Measurements from ENCODE around the gene ALX1. TPM values are rescaled to one million over a fixed set of nuclear protein-coding genes. Genes with fewer than 3 reads are reported as not detected.

The ALX1 gene
- total RNA-seq, 1 experiment from 2014 or later = not detected

DNA sequence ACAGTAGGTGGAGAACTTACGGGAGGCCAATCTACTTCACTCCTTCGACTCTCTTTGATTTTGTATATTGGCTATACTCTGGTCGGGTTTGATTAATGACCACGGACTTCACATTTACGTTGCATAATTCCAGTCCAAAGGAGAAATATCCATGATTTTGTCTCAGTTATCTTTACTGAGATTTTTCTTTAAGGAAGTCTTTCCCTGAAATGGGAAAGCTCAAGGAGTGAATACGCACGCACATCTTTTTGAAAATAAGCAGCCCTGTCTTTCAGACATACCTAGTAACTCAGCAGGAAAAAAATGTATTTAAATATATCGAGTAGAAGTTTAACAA, 5.7 kb upstream of the ALX1 start:
- Histone ChIP-seq H3K9ac (ENCODE audit: low read length) (no peak overlapping the region), H3K4me3 (ENCODE audit: low read length) (no peak overlapping the region), H3F3A (ENCODE audit: low read length, unreplicated experiment) (no peaks in the 10 kb centered on the region), H4K20me1 (ENCODE audit: low read length) (no peaks in the 10 kb centered on the region), H3K4me2 (ENCODE audit: low read length) (no peak overlapping the region), H3K9me2 (replicated peaks; ENCODE audit: low read length) (no peaks in the 10 kb centered on the region), H3K4me1 (ENCODE audit: insufficient read depth, low read length) (no peaks in the 10 kb centered on the region), H3K27me3 (ENCODE audit: low read length) (peaks cover 8% of the 10 kb centered on the region; the same call in 1 of the 2 replicates), H3K79me2 (ENCODE audit: low read length) (no peaks in the 10 kb centered on the region), H3K27ac (ENCODE audit: low read length) (no peak overlapping the region), H2AFZ (ENCODE audit: low read length) (no peak overlapping the region), H3K9me3 (ENCODE audit: low read length) (no peaks in the 10 kb centered on the region), H3K36me3 (ENCODE audit: low read depth, low read length) (no peaks in the 10 kb centered on the region)
- TF ChIP-seq, protein P1, sequence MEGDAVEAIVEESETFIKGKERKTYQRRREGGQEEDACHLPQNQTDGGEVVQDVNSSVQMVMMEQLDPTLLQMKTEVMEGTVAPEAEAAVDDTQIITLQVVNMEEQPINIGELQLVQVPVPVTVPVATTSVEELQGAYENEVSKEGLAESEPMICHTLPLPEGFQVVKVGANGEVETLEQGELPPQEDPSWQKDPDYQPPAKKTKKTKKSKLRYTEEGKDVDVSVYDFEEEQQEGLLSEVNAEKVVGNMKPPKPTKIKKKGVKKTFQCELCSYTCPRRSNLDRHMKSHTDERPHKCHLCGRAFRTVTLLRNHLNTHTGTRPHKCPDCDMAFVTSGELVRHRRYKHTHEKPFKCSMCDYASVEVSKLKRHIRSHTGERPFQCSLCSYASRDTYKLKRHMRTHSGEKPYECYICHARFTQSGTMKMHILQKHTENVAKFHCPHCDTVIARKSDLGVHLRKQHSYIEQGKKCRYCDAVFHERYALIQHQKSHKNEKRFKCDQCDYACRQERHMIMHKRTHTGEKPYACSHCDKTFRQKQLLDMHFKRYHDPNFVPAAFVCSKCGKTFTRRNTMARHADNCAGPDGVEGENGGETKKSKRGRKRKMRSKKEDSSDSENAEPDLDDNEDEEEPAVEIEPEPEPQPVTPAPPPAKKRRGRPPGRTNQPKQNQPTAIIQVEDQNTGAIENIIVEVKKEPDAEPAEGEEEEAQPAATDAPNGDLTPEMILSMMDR (conservative IDR thresholded peaks at IDR 0.05; ENCODE audit: low read depth, low read length) = no peak
- TF ChIP-seq EZH2phosphoT487 (IDR thresholded peaks at IDR 0.05; ENCODE audit: borderline replicate concordance, low read length) = no peak
- TF ChIP-seq EZH2 (IDR thresholded peaks at IDR 0.05; ENCODE audit: low read length, unreplicated experiment) = no peak
- no TSS peak for BruUV-seq (replicated peaks)
- POLR2A ChIA-PET (ENCODE audit: unreplicated experiment) = no interaction called here
- intact Hi-C loops (cut with micrococcal nuclease) = no loop called here
- DNase-seq = no peak
- ATAC-seq = no peak
- CTCF ChIA-PET = no interaction called here

GRCh38 chr12:85275374-85275773, 4.6 kb upstream of the ALX1 start:
- TF ChIP-seq EZH2phosphoT487 (IDR thresholded peaks at IDR 0.05; ENCODE audit: borderline replicate concordance, low read length) = no peak
- TF ChIP-seq, protein P1 (conservative IDR thresholded peaks at IDR 0.05; ENCODE audit: low read depth, low read length) = no peak
- TF ChIP-seq EZH2 (IDR thresholded peaks at IDR 0.05; ENCODE audit: low read length, unreplicated experiment) = no peak
- H3K4me1 ChIP-seq (ENCODE audit: insufficient read depth, low read length) = no peaks in the 10 kb centered on the region
- H3F3A ChIP-seq (ENCODE audit: low read length, unreplicated experiment) = no peaks in the 10 kb centered on the region
- DNase-seq (no peak), ATAC-seq (no peak)
- H4K20me1 ChIP-seq (ENCODE audit: low read length) = no peaks in the 10 kb centered on the region
- H3K9ac ChIP-seq (ENCODE audit: low read length) = no peak overlapping the region
- H3K4me3 ChIP-seq (ENCODE audit: low read length) = no peak overlapping the region
- H3K27me3 ChIP-seq (ENCODE audit: low read length) = peaks cover 8% of the 10 kb centered on the region; the same call in 1 of the 2 replicates
- H2AFZ ChIP-seq (ENCODE audit: low read length) = no peak overlapping the region
- H3K4me2 ChIP-seq (ENCODE audit: low read length) = no peak overlapping the region
- no peak overlapping the region for H3K27ac ChIP-seq (ENCODE audit: low read length)
- intact Hi-C loops (cut with micrococcal nuclease) = no loop called here
- no peaks in the 10 kb centered on the region for H3K36me3 ChIP-seq (ENCODE audit: low read depth, low read length)
- no peaks in the 10 kb centered on the region for H3K79me2 ChIP-seq (ENCODE audit: low read length)
- POLR2A ChIA-PET (ENCODE audit: unreplicated experiment) = interaction anchor here (0.6 kb wide), 1 partner anchor 107 kb away, joined by 5 read pairs; no protein-coding TSS in a partner anchor
- H3K9me3 ChIP-seq (ENCODE audit: low read length) = no peaks in the 10 kb centered on the region
- no peaks in the 10 kb centered on the region for H3K9me2 ChIP-seq (replicated peaks; ENCODE audit: low read length)
- CTCF ChIA-PET = no interaction called here
- BruUV-seq (replicated peaks) = no TSS peak

DNA sequence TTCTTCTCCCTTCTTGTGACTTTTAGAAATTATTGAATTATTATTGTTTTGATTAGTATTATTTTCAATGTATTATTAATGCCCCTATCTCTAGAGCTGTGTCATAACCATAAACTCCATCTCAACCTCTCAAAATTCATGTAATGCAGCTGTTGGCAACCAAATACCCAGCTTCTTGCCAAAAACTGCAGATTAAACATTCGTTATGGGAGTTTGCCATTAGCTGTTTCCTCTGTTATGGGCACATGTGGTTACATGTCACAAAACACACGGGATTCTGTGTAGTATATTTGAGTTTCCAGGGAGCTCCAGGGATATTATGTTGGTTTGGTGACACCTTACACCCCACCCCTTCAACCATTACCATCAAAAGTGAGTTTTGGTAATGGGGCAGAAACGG, 2.8 kb upstream of the ALX1 start:
- Histone ChIP-seq H3K4me2 (ENCODE audit: low read length) (no peak overlapping the region), H3K79me2 (ENCODE audit: low read length) (no peaks in the 10 kb centered on the region), H3K9me3 (ENCODE audit: low read length) (no peaks in the 10 kb centered on the region), H2AFZ (ENCODE audit: low read length) (no peak overlapping the region), H3K9ac (ENCODE audit: low read length) (no peak overlapping the region), H4K20me1 (ENCODE audit: low read length) (no peaks in the 10 kb centered on the region), H3K27ac (ENCODE audit: low read length) (no peak overlapping the region), H3K4me3 (ENCODE audit: low read length) (no peak overlapping the region), H3K9me2 (replicated peaks; ENCODE audit: low read length) (no peaks in the 10 kb centered on the region), H3K36me3 (ENCODE audit: low read depth, low read length) (no peaks in the 10 kb centered on the region), H3K27me3 (ENCODE audit: low read length) (peaks cover 8% of the 10 kb centered on the region; the same call in 1 of the 2 replicates), H3K4me1 (ENCODE audit: insufficient read depth, low read length) (no peaks in the 10 kb centered on the region), H3F3A (ENCODE audit: low read length, unreplicated experiment) (no peaks in the 10 kb centered on the region)
- ATAC-seq = no peak
- CTCF ChIA-PET = no interaction called here
- no peak for DNase-seq
- TF ChIP-seq, protein P1 (conservative IDR thresholded peaks at IDR 0.05; ENCODE audit: low read depth, low read length) = no peak
- TF ChIP-seq EZH2phosphoT487 (IDR thresholded peaks at IDR 0.05; ENCODE audit: borderline replicate concordance, low read length) (no peak), EZH2 (IDR thresholded peaks at IDR 0.05; ENCODE audit: low read length, unreplicated experiment) (no peak)
- POLR2A ChIA-PET (ENCODE audit: unreplicated experiment) = no interaction called here
- BruUV-seq (replicated peaks) = no TSS peak
- intact Hi-C loops (cut with micrococcal nuclease) = no loop called here
